Hematopoietic multipotent progenitor cell treated with erythropoietin and hydrocortisone succinate and interleukin-3 and kit ligand, for 4 days (in vitro differentiated cells): Measurements from ENCODE around the gene SLC1A1.
A peak's percentile ranks its signal among the peaks of the same experiment; 100 is the strongest.

Experiments
- DNase-seq: peaks from one replicate; pipeline ENCODE4 v3.0.0-alpha.2; 2015

SLC1A1 gene

DNA sequence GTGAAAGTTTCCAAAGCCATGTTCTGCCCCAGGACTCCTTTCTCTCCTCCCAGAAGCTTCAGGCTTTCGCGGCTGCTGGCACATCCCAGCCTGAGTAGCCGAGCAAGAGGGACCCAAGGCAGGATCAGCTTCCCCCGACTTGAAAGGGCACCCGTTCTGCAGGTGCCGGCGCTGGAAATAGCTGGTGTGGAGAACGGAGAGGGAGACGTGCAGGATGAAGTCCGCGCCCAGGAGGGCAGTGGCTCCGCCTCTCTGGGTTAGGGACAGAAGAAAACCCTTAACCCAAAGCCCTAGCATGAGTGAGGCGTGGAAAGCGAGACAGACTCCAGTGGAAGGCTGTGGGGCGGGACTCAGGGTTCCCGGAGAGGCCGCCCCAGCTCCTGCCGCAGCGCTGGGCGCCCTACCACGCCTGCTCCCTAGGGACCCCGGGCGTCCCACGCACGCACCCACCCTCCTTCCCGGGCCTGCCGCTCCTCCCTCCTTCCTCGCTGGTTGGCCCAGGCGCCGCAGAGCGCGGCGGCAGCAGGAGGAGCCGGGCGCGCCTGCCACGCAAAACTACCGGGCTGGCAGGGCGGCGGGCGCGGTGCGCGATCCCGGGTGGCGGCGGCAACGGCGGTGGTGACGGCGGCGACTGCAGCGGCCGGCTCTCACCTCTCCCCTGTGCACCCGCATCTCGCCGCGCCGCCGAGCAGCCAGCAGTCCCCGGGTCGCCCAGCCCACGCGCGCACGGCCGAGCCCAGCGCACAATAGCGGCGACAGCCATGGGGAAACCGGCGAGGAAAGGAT is at the start of gene SLC1A1:
Gene SLC1A1, plus strand, starts transcription at position 550 of the 786 bp plus-strand sequence. Its CDS starts 212 bp downstream, at position 762.
- peak; percentile 35 for DNase-seq

DNA sequence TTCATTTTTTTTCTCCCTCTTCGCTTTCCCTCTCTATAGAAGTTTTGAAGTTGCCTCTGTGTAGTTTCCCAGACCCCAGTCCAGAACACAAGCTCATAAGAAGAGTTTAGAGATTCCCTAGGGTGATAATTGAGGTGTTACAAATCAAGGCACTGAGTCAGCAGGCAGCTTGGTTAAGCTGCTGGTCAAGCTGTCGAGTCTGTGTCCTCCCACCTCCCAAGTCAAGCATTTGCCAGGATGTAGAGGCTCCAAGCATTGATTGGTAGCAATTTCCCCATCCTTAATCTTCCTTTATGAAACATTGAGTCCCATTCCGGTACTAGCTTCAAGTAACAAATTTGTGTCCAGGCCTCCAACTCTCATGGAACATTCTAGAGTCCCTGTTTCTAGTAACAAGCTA is 47.5 kb upstream of the SLC1A1 start:
- DNase-seq = no peak

DNA sequence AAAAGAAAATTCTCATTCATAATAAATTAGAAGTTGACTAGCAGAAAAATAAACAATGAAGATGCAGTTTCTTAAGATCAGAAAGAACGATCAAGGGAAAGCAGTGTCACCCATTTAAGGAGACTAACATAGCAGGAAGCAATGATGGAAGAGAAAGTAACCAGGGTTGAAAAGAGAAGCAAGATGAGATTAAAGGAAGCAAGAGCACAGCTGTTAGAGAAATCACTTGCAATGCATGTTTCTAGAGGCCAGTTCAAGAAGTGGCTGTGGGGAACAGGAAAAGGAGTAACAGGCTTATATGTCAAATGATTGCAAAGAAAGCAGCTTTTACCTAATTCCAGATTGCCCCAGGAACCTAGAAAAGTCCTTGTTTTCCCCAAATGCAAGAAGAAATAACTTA is 46.8 kb upstream of the SLC1A1 start:
- DNase-seq = no peak

DNA sequence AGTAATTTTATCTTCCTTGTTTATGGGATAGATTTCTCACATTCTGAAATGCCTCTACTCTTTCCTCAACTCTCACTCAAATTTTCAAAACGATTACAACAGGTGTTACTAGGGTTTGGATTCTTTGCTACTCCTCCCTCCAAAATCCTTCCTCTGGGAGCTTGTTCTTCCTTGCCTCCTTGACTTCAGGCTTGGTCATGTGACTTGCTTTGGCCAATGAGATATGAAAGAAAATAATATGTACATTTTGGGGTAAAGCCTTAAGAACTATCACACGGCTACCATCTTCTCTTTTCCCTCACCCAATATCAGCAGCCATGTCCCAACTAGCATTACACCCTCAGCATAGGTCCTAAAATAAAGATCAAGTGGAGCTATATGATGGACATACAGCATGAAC is 28.8 kb upstream of the SLC1A1 start:
- DNase-seq = no peak

DNA sequence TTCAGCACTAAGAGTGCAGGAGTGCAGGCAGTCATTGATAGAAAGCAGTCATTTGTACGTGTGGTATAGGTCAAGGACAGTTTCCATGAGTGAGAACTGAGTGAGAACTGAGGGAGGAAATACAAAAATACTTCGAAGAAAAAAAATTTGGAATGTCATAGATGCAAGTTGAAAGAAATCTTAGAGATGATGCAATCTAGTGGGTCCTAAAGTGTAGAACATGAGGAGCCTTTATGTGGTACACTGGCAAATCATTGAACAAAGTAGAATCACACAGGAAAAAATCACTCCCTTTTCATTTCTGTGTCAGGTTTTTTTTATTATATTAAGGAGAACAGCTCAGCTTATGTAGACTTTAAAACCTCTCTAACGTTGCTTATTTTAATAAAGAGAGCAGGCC is 26.4 kb upstream of the SLC1A1 start:
- DNase-seq = no peak

DNA sequence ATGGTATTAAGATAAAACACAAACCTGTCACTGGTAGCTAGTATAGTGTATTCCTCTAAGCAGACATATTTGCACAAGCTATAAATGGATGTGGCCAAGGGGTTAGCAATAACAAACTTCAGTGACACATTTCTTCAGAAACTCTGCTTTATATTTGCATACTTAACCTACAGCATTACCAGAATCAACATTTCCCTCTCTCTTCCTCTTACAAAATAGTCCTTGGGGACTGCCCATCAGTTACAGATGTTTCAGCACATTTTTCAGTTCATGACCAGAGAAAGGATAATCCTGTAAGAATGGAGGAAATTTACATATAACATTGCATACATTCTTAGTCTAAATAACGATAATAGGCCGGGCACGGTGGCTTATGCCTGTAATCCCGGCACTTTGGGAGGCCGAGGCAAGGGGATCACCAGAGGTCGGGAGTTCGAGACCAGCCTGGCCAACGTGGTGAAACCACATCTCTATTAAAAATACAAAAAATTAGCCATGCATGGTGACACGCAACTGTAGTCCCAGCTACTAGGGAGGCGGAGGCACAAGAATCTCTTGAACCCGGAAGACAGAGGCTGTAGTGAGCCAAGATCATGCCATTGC is 25.3 kb upstream of the SLC1A1 start:
- no peak for DNase-seq

DNA sequence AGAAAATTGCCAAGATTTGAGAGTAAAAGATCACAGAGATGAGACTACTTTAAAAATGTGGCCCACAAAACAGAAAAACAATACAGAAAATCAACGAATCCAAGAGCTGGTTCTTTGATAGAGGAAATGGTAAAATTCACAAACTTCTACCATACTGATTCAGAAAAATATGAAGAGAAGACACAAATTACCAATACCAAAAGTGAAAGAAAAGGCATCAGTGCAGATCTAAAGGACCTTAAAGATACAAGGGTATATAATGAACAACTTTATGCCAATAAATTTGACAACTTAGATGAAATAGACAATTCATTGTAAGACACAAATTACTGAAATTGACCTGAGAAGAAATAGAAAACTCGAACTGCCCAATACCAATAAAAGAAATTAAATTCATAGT is 24.4 kb upstream of the SLC1A1 start:
- no peak for DNase-seq

DNA sequence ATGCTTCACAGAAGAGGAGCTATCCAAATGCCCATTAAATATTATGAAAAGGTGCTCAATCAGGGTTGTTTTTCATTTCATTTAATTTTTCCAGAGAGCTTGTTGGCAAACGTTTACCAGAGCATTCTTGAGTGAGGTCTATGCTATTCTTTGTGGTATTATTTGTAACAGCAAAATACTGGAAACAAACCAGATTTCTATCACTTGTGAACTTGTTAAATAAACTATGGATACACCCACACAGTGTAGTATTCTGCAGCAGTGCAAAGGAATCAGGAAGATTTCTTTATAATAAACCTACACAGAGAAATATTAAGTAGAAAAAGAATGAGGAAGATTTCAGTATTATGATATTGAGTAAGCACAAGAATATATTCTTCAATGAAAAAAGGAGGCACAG is 15.0 kb upstream of the SLC1A1 start:
- DNase-seq = no peak

DNA sequence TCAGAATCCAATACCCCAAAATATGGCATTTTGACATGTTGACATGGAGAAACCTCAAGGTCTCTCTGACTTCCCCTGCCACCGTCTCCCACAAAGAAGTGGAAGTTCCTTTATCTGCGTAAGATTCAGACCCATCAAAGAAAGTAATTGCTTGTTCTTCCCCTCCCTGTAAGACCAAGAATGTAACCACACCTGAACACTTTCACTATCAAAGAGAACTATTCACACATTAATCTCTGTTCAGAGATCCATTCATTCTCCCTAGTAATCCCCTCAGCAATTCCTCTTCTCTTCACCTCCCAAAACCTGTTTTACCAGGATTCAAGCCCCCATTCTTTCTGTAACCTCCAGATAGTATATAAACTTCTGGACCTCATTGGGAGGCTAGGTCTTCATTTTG is 4.1 kb upstream of the SLC1A1 start:
- DNase-seq = peak; percentile 16

DNA sequence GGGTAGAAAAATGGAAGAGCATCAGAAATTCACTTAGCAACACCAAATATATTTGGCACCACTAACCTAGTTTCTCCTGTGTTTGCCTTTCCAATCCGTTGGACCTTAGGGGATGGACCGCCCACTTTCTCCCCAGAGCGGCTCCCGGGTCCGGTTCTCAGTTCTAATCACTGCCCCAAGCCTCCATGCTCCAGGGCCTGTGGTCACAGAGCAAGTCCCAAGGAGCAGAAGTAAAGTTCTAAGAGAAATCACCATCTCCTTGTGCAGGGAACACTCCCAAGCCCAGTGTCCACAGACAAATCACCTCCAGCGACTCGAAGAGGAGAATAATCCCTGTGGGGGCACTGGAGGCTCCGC is 728 bp upstream of the SLC1A1 start:
- no peak for DNase-seq

DNA sequence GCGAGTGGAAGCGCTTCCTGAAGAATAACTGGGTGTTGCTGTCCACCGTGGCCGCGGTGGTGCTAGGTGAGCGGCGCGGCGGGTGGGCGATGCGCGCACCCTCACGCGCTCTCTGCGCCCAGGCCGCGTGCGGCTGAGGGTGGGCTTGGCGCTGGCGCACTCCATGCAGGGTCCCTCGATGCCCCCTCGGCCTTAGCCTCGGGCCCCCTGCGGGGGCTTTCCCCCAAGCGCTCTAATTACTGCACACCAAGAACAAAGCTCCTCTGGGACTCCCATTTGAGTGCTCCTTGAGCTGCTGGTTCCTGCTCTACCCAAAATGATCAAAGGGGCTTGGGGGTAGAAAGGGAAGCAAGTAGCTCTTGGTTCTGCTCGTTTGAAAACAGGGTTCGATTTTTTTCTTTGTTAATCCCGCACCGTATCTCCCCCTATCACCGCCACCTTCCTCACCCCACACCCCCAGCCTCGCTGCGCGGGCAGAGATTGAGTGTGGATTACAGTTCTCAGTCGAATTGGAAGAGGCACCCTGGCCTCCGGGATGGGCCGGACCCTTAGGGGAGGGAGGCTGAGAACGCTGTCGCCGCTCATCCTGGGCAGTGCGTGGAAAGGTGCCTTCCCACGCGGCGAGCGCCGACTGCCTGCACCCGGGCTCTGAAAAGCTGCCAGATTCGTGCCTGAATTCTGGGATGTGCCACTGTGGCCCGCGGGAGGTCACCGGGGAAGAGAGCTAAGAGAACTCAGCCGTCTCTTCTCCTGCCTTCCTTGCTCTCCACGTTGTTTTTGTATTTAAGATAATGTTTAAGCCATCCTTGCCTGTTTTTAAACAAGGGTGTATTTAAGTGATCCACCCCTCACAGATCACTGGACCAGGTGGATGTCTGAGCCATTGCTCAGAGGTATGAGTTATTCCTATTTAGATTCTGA is 697 bp downstream of the SLC1A1 start:
- DNase-seq = no peak

DNA sequence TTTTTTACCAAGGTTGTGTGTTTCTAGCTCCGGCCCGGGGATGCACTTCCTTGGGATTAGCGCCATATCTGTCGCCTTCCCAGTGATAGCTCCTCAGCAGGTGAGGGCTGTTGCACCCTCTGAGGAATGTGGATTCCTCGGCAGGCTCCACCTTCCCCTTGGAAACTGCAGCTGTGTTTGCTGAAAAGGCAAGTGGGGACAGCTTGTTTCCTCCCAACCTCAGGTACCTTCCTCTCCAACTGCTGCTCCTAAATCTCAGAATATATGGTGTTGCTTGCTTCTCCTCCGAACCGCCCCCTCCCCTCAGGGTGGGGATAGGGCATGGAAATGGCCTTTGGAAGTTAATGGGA is 1.3 kb downstream of the SLC1A1 start:
- no peak for DNase-seq

DNA sequence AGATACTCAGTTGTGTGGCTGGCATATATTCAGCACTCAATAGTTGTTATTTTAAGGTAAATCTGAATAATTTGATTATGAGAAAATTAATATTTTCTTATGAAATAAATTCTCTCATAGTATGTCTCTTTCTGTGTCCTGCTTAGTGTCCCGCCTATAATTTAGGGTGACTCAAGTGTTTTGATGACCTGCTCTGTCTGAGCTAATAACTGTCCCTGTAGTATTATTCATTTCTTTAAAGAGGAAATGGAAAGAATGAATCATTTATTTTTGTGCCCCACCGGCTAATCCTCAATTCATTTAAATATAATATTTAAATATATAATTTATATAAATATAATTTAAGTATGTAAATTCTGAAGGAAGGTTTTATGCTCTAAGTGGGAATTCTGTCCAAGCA is 4.1 kb downstream of the SLC1A1 start:
- DNase-seq = no peak

DNA sequence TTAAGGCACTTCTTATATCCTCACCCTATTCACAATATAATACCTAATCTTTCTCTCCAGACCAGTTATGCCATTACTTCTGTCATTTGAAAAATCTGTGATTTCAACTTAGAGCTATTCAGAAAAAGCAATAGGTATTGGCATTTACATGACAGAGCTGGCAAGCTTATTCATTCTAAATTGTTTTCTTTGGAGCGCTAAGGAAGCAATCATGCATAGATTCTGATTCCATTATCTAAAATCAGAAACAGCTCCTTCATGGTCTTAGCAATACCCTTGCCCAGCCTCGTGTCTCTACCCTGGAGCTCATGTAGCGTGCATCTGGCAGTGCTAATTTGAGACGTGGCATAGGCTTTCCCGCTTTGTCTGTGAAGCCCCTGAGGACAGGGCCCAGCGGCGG is 4.5 kb downstream of the SLC1A1 start:
- DNase-seq = no peak

DNA sequence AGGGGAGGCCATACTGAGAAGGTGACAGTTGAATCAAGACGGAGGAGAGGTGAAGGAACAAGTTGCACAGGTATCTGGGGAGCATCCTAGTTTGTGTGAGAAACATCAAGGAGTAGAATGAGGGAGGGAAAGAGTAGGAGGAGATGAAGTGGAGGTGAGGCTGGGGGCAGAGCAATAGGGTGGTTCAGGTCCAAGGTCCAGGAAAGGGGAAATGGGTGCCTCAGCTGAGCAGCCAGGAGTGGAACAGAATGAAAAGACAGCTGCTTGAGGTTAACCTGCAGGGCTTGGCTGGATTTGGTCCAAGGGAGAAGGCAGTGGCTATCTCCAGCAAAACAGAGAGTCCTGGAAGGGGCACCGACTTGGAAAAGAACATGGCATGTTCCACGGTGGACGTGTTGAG is 5.3 kb downstream of the SLC1A1 start:
- no peak for DNase-seq

DNA sequence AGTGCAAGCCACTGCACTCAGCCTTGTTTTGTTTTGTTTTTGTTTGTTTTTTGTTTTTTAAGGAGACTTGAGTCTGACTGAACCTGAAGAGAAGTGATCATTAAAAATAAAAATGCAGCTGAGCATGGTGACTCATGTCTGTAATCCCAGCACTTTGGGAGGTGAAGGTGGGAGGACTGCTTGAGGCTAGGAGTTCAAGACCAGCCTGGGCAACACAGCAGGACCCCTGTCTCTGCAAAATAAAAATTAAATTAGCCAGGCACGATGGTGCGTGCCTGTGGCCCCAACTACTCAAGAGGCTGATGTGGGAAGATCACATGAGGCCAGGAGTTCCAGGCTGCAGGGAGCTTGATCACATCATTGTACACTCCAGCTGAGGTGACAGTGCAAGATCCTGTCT is 6.2 kb downstream of the SLC1A1 start:
- DNase-seq = no peak

DNA sequence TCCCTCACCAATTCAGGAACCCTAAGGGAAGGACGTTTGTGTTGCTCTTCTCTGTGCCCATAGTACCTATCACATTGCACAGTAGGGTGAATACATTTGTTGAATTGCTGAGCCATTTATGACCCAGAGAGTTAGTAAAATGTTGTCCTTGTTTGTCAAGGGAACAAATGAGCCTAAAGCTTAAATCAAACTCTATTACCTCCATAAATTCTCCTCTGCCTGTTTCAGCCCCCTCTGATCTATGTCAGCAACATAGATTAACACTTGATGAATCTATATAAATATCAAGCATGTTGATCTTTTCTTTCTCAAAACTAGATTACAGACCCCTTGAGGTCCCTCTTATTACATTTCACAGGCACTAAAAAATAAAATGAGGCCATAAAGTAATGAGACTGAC is 7.1 kb downstream of the SLC1A1 start:
- no peak for DNase-seq

DNA sequence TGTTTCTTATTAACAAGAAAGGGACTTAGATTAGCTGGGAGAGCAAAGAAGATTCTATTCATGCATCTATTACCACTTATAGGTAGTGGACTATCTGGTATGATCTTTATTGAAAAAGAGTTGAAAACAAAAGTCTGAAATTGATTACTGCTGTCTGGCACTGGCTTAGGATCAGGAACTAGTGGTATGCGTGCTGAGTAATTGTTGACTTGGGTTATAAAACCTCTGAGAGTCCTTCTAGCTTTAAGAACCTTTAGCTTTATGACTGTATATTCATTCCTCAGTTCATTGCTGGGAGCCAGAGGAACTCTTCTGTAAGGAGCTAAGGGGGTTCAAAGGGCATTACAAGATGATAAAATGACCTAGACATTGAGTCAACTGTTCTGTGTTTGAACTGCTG is 7.6 kb downstream of the SLC1A1 start:
- DNase-seq = no peak

DNA sequence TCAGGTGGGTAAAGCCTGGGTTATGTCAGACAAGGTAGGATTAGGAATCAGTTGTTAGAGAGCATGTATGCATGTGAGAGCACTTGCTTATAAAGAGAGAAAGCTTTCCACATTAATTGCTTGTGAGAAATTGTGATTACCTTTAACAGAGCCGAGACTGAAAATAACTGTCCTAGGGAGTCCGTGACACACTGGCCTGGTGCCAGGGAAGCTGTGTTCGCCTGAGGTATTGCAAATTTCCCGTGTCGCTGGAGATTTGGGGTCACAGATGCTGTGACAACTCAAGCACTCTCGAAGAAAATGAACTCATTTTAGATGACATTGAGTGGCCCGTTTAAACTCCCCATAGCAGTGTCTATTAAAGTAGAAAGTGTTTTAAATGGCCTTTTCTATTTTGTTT is 9.6 kb downstream of the SLC1A1 start:
- no peak for DNase-seq

DNA sequence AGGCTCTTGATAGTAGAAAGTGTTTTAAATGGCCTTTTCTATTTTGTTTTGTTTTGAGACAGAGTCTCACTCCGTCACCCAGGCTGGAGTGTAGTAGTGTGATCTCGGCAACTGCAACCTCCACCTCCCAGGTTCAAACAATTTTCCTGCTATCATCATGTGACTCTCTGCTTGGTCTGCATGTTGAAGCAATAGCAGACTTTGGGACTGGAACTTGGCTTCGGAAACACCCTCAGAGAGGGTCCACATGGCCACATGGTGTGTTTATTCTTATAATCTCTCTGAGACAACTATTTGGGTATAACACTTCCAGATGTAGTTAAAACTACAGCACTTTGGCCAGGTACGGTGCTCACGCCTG is 10.9 kb downstream of the SLC1A1 start:
- DNase-seq = no peak

DNA sequence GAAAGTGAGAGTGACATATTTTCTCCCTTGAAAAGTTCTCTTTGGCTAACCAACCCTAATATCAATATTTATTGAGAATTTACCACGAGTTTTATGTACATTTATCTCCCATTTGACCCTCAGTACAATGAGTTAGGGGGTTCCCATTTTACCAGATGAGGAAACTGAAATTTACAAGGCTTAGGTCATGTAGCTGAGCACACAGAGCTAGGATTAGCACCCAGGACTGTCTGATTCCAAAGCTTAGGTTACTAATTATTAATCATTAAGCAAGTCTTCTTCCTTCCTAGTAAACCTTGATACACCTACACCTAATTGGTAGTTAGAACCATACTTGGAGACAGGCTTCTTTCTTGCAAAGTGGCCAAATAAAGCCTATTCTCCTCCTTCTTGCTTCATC is 12.2 kb downstream of the SLC1A1 start:
- no peak for DNase-seq

DNA sequence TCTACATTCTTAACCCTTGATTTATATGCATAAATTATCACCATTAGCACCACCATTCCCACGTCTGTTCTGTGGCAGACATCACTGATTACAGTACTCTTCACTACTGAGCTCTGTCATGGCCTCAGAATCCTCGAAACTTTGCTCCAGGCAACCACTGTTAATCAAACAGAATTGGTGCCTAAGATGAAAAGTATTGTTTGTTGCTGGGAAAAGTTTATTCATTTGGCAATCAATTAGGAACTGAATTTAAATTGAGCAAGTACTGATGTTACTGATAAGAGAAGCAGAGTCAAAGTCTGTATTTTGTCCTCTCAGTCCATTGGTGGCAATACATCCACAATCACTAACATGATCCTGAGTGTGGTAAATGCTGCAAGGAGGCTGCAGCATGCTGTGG is 12.8 kb downstream of the SLC1A1 start:
- DNase-seq = no peak

DNA sequence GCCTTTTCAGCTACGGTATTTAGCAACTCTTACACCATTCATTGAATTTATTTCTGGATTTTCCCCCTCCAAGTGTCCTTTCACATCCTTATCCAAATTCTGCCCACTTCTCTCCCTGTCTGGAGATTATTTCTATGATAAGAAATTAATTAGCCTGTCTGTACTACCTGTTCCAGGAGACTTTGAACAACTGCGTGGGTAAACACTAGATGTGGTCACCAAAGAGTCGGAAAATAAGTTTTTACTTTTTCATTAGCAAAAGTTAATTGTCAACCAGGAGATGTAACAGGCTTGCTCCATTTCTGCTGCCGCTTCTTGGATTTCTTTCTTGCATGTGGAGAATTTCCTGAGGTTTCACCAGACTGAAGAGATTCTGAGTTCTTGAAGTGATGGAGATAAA is 14.0 kb downstream of the SLC1A1 start:
- no peak for DNase-seq

DNA sequence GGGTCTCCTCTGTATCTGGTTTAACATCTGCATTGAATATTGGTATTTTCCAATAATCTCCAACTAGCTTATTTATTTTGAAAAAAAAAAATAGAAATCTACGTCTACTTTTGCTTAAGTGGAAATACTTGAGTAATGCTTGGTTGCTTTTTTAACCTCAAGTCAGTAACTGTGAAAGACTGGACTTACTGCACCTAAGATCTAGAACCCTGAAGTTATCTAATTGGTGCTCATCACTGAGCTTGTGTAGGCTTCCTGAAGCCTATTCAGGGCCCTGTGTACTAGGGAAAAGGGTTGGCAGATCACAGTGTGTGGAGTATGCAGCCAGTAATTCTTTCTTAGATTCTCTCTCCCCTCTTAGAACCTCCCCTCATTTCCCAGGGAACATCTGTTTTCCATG is 16.2 kb downstream of the SLC1A1 start:
- no peak for DNase-seq
